A172 (cell line): ENCODE results near the gene GPS2. TPM values are rescaled to one million over a fixed set of nuclear protein-coding genes. Genes with fewer than 3 reads are reported as not detected.

Experiments used
- total RNA-seq: library from RNA; depleted of rRNA; stranded (reverse); fragments of >200 nt; shearing (Covaris generic); gene quantifications from 2 replicates; pipeline ENCODE4 v1.2.3, GENCODE V29; 2014; rRNA removed

The GPS2 gene
- total RNA-seq, 1 experiment from 2014 or later = 100 TPM

Other genes starting within 250 kb of the GPS2 start
- gene CLEC10A, start 235.1 kb downstream of the GPS2 start, total RNA-seq = not detected in 2 replicates
- not detected in 2 replicates for gene ASGR2, start 200.5 kb downstream of the GPS2 start, total RNA-seq
- gene ASGR1, start 136.0 kb downstream of the GPS2 start, total RNA-seq = 0.86 and 0.98 TPM in 2 replicates
- gene DLG4, start 95.5 kb downstream of the GPS2 start, total RNA-seq = 7.2 and 7.3 TPM in 2 replicates
- 278 and 349 TPM in 2 replicates for gene ACADVL, start 95.4 kb downstream of the GPS2 start, total RNA-seq
- 65.1 and 82.4 TPM in 2 replicates for gene DVL2, start 80.8 kb downstream of the GPS2 start, total RNA-seq
- 59.5 and 75.3 TPM in 2 replicates for gene PHF23, start 75.9 kb downstream of the GPS2 start, total RNA-seq
- 144 and 238 TPM in 2 replicates for gene GABARAP, start 72.9 kb downstream of the GPS2 start, total RNA-seq
- gene CTDNEP1, start 63.6 kb downstream of the GPS2 start, total RNA-seq = 34.2 and 36.9 TPM in 2 replicates
- gene ELP5, start 63.1 kb downstream of the GPS2 start, total RNA-seq = 102 and 104 TPM in 2 replicates
- 1.2 TPM in 1 of 2 replicates, not detected in the other for gene CLDN7, start 52.9 kb downstream of the GPS2 start, total RNA-seq
- gene SLC2A4, start 33.6 kb downstream of the GPS2 start, total RNA-seq = not detected in 2 replicates
- 0.86 and 1.1 TPM in 2 replicates for gene YBX2, start 20.7 kb downstream of the GPS2 start, total RNA-seq
- 844 and 911 TPM in 2 replicates for gene EIF5A, start 7.7 kb downstream of the GPS2 start, total RNA-seq
- gene NEURL4, start 14.0 kb upstream of the GPS2 start, total RNA-seq = 9.8 and 12.2 TPM in 2 replicates
- 0.90 and 4.1 TPM in 2 replicates for gene ACAP1, start 21.2 kb upstream of the GPS2 start, total RNA-seq
- 13.9 and 19.5 TPM in 2 replicates for gene KCTD11, start 36.8 kb upstream of the GPS2 start, total RNA-seq
- not detected in 2 replicates for gene TMEM95, start 39.8 kb upstream of the GPS2 start, total RNA-seq
- 0.07 TPM in 1 of 2 replicates, not detected in the other for gene TNK1, start 65.7 kb upstream of the GPS2 start, total RNA-seq
- 73.2 and 74.7 TPM in 2 replicates for gene PLSCR3, start 79.2 kb upstream of the GPS2 start, total RNA-seq
- 71.7 and 80.4 TPM in 2 replicates for gene TMEM256, start 88.7 kb upstream of the GPS2 start, total RNA-seq
- gene NLGN2, start 92.5 kb upstream of the GPS2 start, total RNA-seq = 11.3 and 12.3 TPM in 2 replicates
- not detected in 2 replicates for gene SPEM1, start 105.0 kb upstream of the GPS2 start, total RNA-seq
- not detected in 2 replicates for gene SPEM2, start 110.3 kb upstream of the GPS2 start, total RNA-seq
- gene SPEM3, start 113.5 kb upstream of the GPS2 start, total RNA-seq = not detected in 2 replicates
- 2.5 and 7.4 TPM in 2 replicates for gene TMEM102, start 120.1 kb upstream of the GPS2 start, total RNA-seq
- 0.89 TPM in 1 of 2 replicates, not detected in the other for gene FGF11, start 124.2 kb upstream of the GPS2 start, total RNA-seq
- gene CHRNB1, start 129.7 kb upstream of the GPS2 start, total RNA-seq = 14.1 and 20.2 TPM in 2 replicates
- 24.8 and 28.4 TPM in 2 replicates for gene ZBTB4, start 164.3 kb upstream of the GPS2 start, total RNA-seq
- not detected in 2 replicates for gene SLC35G6, start 166.1 kb upstream of the GPS2 start, total RNA-seq
- gene POLR2A, start 169.0 kb upstream of the GPS2 start, total RNA-seq = 17.8 and 23.4 TPM in 2 replicates
- gene TNFSF12, start 233.7 kb upstream of the GPS2 start, total RNA-seq = 9.3 and 17.0 TPM in 2 replicates
- 3.7 and 4.1 TPM in 2 replicates for gene TNFSF13, start 243.4 kb upstream of the GPS2 start, total RNA-seq
- gene SENP3, start 246.6 kb upstream of the GPS2 start, total RNA-seq = 162 and 170 TPM in 2 replicates